Trophoblast cell (in vitro differentiated cells and primary cell): Measurements from ENCODE around the gene TALDO1.
A peak's percentile ranks its signal among the peaks of the same experiment; 100 is the strongest.

ENCODE experiments used
- DNase-seq, 2 donors: peaks; one replicate each; pipeline ENCODE4 v3.0.0-alpha.2; 2016
- H2AFZ ChIP-seq: 2 replicates; pipeline ENCODE4 v1.6.1; 2013; ENCODE audit warnings: low read length, moderate library complexity, mild to moderate bottlenecking; ENCODE audit not compliant: insufficient read depth, poor library complexity
- H2AK5ac ChIP-seq: 2 replicates; pipeline ENCODE4 v1.6.1; 2013; ENCODE audit warnings: mild to moderate bottlenecking, low read length
- H2BK120ac ChIP-seq: 2 replicates; pipeline ENCODE4 v1.6.1; 2013; ENCODE audit warnings: low read length, mild to moderate bottlenecking, moderate library complexity; ENCODE audit not compliant: insufficient read depth, poor library complexity
- H2BK12ac ChIP-seq: 2 replicates; pipeline ENCODE4 v1.6.1; 2013; ENCODE audit warnings: mild to moderate bottlenecking, low read length, moderate library complexity
- H2BK5ac ChIP-seq: 2 replicates; pipeline ENCODE4 v1.6.1; 2013; ENCODE audit warnings: low read length, low read depth, moderate library complexity, mild to moderate bottlenecking; ENCODE audit not compliant: poor library complexity
- H3K14ac ChIP-seq: 2 replicates; pipeline ENCODE4 v1.6.1; 2013; ENCODE audit warnings: mild to moderate bottlenecking, low read length
- H3K18ac ChIP-seq: 2 replicates; pipeline ENCODE4 v1.6.1; 2013; ENCODE audit warnings: mild to moderate bottlenecking, low read length
- H3K23ac ChIP-seq: 2 replicates; pipeline ENCODE4 v1.6.1; 2013; ENCODE audit warnings: low read length
- H3K27ac ChIP-seq: 2 replicates; pipeline ENCODE4 v1.5.1; 2013; ENCODE audit warnings: low read depth, mild to moderate bottlenecking, inconsistent platforms, low read length, moderate library complexity
- H3K27me3 ChIP-seq: 2 replicates; pipeline ENCODE4 v1.6.1; 2013; ENCODE audit warnings: inconsistent platforms, mild to moderate bottlenecking, low read length, moderate library complexity; ENCODE audit not compliant: insufficient read depth
- H3K36me3 ChIP-seq, 2 experiments: 1 replicate in 1 of 2; 2 replicates in 1 of 2; pipeline ENCODE4 v1.6.1; 2013; ENCODE audit warnings: low read length in 2 of 2, mild to moderate bottlenecking in 2 of 2, moderate library complexity in 1 of 2; ENCODE audit not compliant: insufficient read depth in 2 of 2, control insufficient read depth in 1 of 2
- H3K4ac ChIP-seq: 2 replicates; pipeline ENCODE4 v1.6.1; 2013; ENCODE audit warnings: low read depth, mild to moderate bottlenecking, low read length, moderate library complexity
- H3K4me1 ChIP-seq, 2 experiments: 1 replicate in 1 of 2; 2 replicates in 1 of 2; pipeline ENCODE4 v1.6.1; 2013; ENCODE audit warnings: low read length in 2 of 2, mild to moderate bottlenecking in 2 of 2, moderate library complexity in 1 of 2; ENCODE audit not compliant: insufficient read depth in 2 of 2, control insufficient read depth in 1 of 2
- H3K4me2 ChIP-seq: 2 replicates; pipeline ENCODE4 v1.6.1; 2013; ENCODE audit warnings: inconsistent platforms, mild to moderate bottlenecking, low read length, moderate library complexity
- H3K4me3 ChIP-seq: 2 replicates; pipeline ENCODE4 v1.5.1; 2013; ENCODE audit warnings: mild to moderate bottlenecking, low read depth, low read length, inconsistent platforms
- H3K79me1 ChIP-seq: one replicate; pipeline ENCODE4 v1.6.1; 2013; ENCODE audit warnings: low read length
- H3K79me2 ChIP-seq: 2 replicates; pipeline ENCODE4 v1.6.1; 2013; ENCODE audit warnings: low read length, mild to moderate bottlenecking; ENCODE audit not compliant: control insufficient read depth, insufficient read depth, poor library complexity
- H3K9ac ChIP-seq: 2 replicates; pipeline ENCODE4 v1.6.1; 2013; ENCODE audit warnings: mild to moderate bottlenecking, low read length
- H3K9me3 ChIP-seq: 2 replicates; pipeline ENCODE4 v1.6.1; 2013; ENCODE audit warnings: low read depth, mild to moderate bottlenecking, control low read depth, inconsistent platforms, low read length; ENCODE audit not compliant: insufficient read depth
- H4K12ac ChIP-seq: 2 replicates; pipeline ENCODE4 v1.6.1; 2013; ENCODE audit warnings: low read depth, mild to moderate bottlenecking, low read length, moderate library complexity
- H4K8ac ChIP-seq: 2 replicates; pipeline ENCODE4 v1.6.1; 2013; ENCODE audit warnings: low read depth, mild to moderate bottlenecking, low read length, moderate library complexity
- H4K91ac ChIP-seq: one replicate; pipeline ENCODE4 v1.6.1; 2013; ENCODE audit warnings: low read depth, mild to moderate bottlenecking, low read length, moderate library complexity
- WGBS: extraction: QIAGEN DNeasy Blood & Tissue Kit; methylation state at CpG from one replicate; pipeline ENCODE4 v1.1.7; 2013; ENCODE audit warnings: missing lambda C conversion rate; ENCODE audit not compliant: insufficient read length, insufficient coverage; ENCODE audit errors: extremely low coverage; 5-methylcytosine and 5-hydroxymethylcytosine counted together

TALDO1 gene

GRCh38 chr11:742156-742546, 5.1 kb upstream of the TALDO1 start:
- Histone ChIP-seq H2AFZ (no peak overlapping the region), H3K18ac (peak overlapping the region; percentile 8), H3K4me3 (no peak overlapping the region), H3K9ac (peak overlapping the region; percentile 18), H3K79me2 (peaks cover 5% of the 10 kb centered on the region), H4K91ac (peak overlapping the region; percentile 64), H2BK12ac (peak overlapping the region; percentile 16), H3K27me3 (no peaks in the 10 kb centered on the region), H3K27ac (no peak overlapping the region), H2AK5ac (peak overlapping the region; percentile 7), H2BK5ac (no peak overlapping the region), H3K79me1 (peaks cover 21% of the 10 kb centered on the region), H3K23ac (no peak overlapping the region), H3K9me3 (no peaks in the 10 kb centered on the region), H4K12ac (no peak overlapping the region), H3K4me2 (peak overlapping the region; percentile 37), H4K8ac (no peak overlapping the region), H3K36me3 (no peaks in the 10 kb centered on the region), H3K14ac (peak overlapping the region; percentile 8), H3K4me1 (peaks cover 18 to 19% of the 10 kb centered on the region in 2 experiments), H2BK120ac (peak overlapping the region; percentile 14), H3K4ac (no peak overlapping the region)
- peak; percentile 82 to 93 for DNase-seq
- no CpG with 5 or more reads among the region's 3 CpGs for WGBS

GRCh38 chr11:742571-743201, 4.6 kb upstream of the TALDO1 start:
- Histone ChIP-seq H3K79me2 (peaks cover 7% of the 10 kb centered on the region), H3K79me1 (peaks cover 22% of the 10 kb centered on the region), H3K23ac (no peak overlapping the region), H2BK5ac (no peak overlapping the region), H3K14ac (peak overlapping the region; percentile 8), H3K4me3 (peak overlapping the region; percentile 7), H3K9me3 (peaks cover 2% of the 10 kb centered on the region), H2BK120ac (peak overlapping the region; percentile 14), H3K18ac (peak overlapping the region; percentile 8), H3K27me3 (no peaks in the 10 kb centered on the region), H2AK5ac (peak overlapping the region; percentile 7), H3K4me2 (peak overlapping the region; percentile 37), H3K4me1 (peaks cover 14% of the 10 kb centered on the region in 2 experiments), H3K36me3 (no peaks in the 10 kb centered on the region), H4K12ac (no peak overlapping the region), H2BK12ac (peak overlapping the region; percentile 16), H3K4ac (peak overlapping the region; percentile 19), H2AFZ (no peak overlapping the region), H3K27ac (no peak overlapping the region), H4K91ac (peak overlapping the region; percentile 64), H4K8ac (no peak overlapping the region), H3K9ac (peak overlapping the region; percentile 18)
- no CpG with 5 or more reads among the region's 4 CpGs for WGBS
- DNase-seq, result no peak

- Histone ChIP-seq H2AK5ac (no peak overlapping the region), H4K12ac (no peak overlapping the region), H2BK5ac (no peak overlapping the region), H4K91ac (no peak overlapping the region), H3K23ac (no peak overlapping the region), H3K36me3 (no peaks in the 10 kb centered on the region), H3K9ac (no peak overlapping the region), H4K8ac (no peak overlapping the region), H3K4me1 (peaks cover 10% of the 10 kb centered on the region in 2 experiments), H3K4ac (no peak overlapping the region), H3K4me3 (no peak overlapping the region), H3K79me1 (peaks cover 16% of the 10 kb centered on the region), H3K27ac (no peak overlapping the region), H3K27me3 (no peaks in the 10 kb centered on the region), H2AFZ (no peak overlapping the region), H3K79me2 (peaks cover 23% of the 10 kb centered on the region), H3K14ac (no peak overlapping the region), H3K18ac (no peak overlapping the region), H3K9me3 (peaks cover 2% of the 10 kb centered on the region), H2BK120ac (no peak overlapping the region), H2BK12ac (no peak overlapping the region), H3K4me2 (no peak overlapping the region)
- WGBS, result no CpG with 5 or more reads among the region's 1 CpG
- no peak for DNase-seq
Measured at GRCh38 chr11:745428-745827, 1.8 kb upstream of the TALDO1 start.

- Histone ChIP-seq H2BK12ac (no peak overlapping the region), H3K4me2 (peak overlapping the region; percentile 95), H4K91ac (peak overlapping the region; percentile 68), H3K23ac (no peak overlapping the region), H2BK5ac (peak overlapping the region; percentile 51), H4K8ac (peak overlapping the region; percentile 87), H2AK5ac (no peak overlapping the region), H3K4ac (peak overlapping the region; percentile 22), H3K27ac (peak overlapping the region; percentile 81), H3K14ac (peak overlapping the region; percentile 87), H2BK120ac (peak overlapping the region; percentile 29), H3K9me3 (peaks cover 2% of the 10 kb centered on the region), H3K4me3 (peak overlapping the region; percentile 98), H3K36me3 (peaks cover 2% of the 10 kb centered on the region in 2 experiments), H3K79me2 (peaks cover 23% of the 10 kb centered on the region), H2AFZ (peak overlapping the region; percentile 69), H3K4me1 (peaks cover 10% of the 10 kb centered on the region in 2 experiments), H3K79me1 (peaks cover 16% of the 10 kb centered on the region), H3K27me3 (no peaks in the 10 kb centered on the region), H3K9ac (peak overlapping the region; percentile 28), H3K18ac (peak overlapping the region; percentile 84), H4K12ac (peak overlapping the region; percentile 39)
- no CpG with 5 or more reads among the region's 46 CpGs for WGBS
- no peak for DNase-seq
Measured at GRCh38 chr11:746289-747157, 741 bp upstream of the TALDO1 start.
